HepG2 (cell line): Measurements from ENCODE around the gene C14orf132. TPM values are rescaled to one million over a fixed set of nuclear protein-coding genes. Genes with fewer than 3 reads are reported as not detected.

Experiments used
- ATAC-seq: fragments of 200-7000 bp; cut with Tn5 transposase; 3 replicates; pipeline ENCODE4 v1.9.1; 2020; ENCODE audit warnings: mild to moderate bottlenecking, moderate library complexity
- BruUV-seq: library from RNA; stranded (reverse); fragments of 400-500 nt; replicated peaks from 2 replicates; lab custom pipeline; 2021; lab: Mats Ljungman, UMichigan
- CTCF ChIA-PET: fragments of 300-600 bp; formaldehyde crosslinking; extraction: SDS; loops from one replicate; lab custom pipeline; 2021; ENCODE audit warnings: low total read pairs, inconsistent platforms, low intra/inter-chr PET ratio; lab: Yijun Ruan, JAX
- POLR2A ChIA-PET: fragments of 350-600 bp; sonication (Branson Sonifier 250); formaldehyde crosslinking; loops from one replicate; lab custom pipeline; 2020; ENCODE audit warnings: antibody characterized with exemption, inconsistent platforms; lab: Yijun Ruan, JAX
- DNase-seq: peaks from one replicate; pipeline ENCODE4 v3.0.0-alpha.2; 2015; ENCODE audit warnings: low spot score
- FAIRE-seq: peaks from 3 replicates; lab custom pipeline; 2011; peaks lifted over from hg19 to GRCh38; lab: Jason Lieb, UNC
- H2AFZ ChIP-seq: one replicate; pipeline ENCODE4 v1.6.1; 2011; ENCODE audit warnings: low read length, inconsistent platforms
- H3K27ac ChIP-seq: fragments of 300-600 bp; 3 replicates; pipeline ENCODE4 v1.8.0; 2011; ENCODE audit warnings: mixed run types, mild to moderate bottlenecking, mixed read lengths, low read length, inconsistent platforms; ENCODE audit not compliant: insufficient read depth; ENCODE audit errors: extremely low read length
- H3K27me3 ChIP-seq, 2 experiments: fragments of 200-600 bp in 1 of 2; 2 replicates in 1 of 2; 3 replicates in 1 of 2; pipeline versions ENCODE4 v1.6.0 to v1.8.0; 2011; ENCODE audit warnings: low read length in 2 of 2, mild to moderate bottlenecking in 2 of 2, moderate library complexity in 2 of 2, inconsistent platforms in 1 of 2; ENCODE audit not compliant: insufficient read depth in 2 of 2, control insufficient read depth in 1 of 2
- H3K36me3 ChIP-seq, 2 experiments: fragments of 200-600 bp in 1 of 2; replicated peaks in 1 of 2; 2 replicates in 1 of 2; 3 replicates in 1 of 2; pipeline versions ENCODE4 v1.5.1 to v1.8.0; 2011; ENCODE audit warnings: low read length in 2 of 2, inconsistent platforms in 1 of 2; ENCODE audit not compliant: insufficient read depth in 2 of 2, control insufficient read depth in 1 of 2
- H3K4me1 ChIP-seq: 2 replicates; pipeline ENCODE4 v1.5.1; 2012; ENCODE audit warnings: low read length, inconsistent platforms; ENCODE audit not compliant: insufficient read depth
- H3K4me2 ChIP-seq: 2 replicates; pipeline ENCODE4 v1.6.0; 2011; ENCODE audit warnings: low read depth, low read length, inconsistent platforms
- H3K4me3 ChIP-seq, 3 experiments: fragments of 200-600 bp in 1 of 3; sonication (generic), shearing (Covaris generic) in 1 of 3; replicated peaks in 1 of 3; 2 replicates each; pipeline ENCODE4 v1.5.1; 2011 to 2016; ENCODE audit warnings: low read length in 3 of 3, inconsistent platforms in 2 of 3, low read depth in 2 of 3, mild to moderate bottlenecking in 2 of 3, control low read depth in 1 of 3, mixed read lengths in 1 of 3; ENCODE audit not compliant: insufficient read depth in 1 of 3
- H3K79me2 ChIP-seq: one replicate; pipeline ENCODE4 v1.6.1; 2011; ENCODE audit warnings: low read length, inconsistent platforms; ENCODE audit not compliant: insufficient read depth
- H3K9ac ChIP-seq: 2 replicates; pipeline ENCODE4 v1.6.0; 2011; ENCODE audit warnings: mild to moderate bottlenecking, low read depth, low read length, inconsistent platforms; ENCODE audit not compliant: insufficient read depth
- H3K9me3 ChIP-seq: 2 replicates; pipeline ENCODE4 v1.5.1; 2012; ENCODE audit warnings: mild to moderate bottlenecking, low read length
- H4K20me1 ChIP-seq: 2 replicates; pipeline ENCODE4 v1.6.0; 2011; ENCODE audit warnings: inconsistent platforms, mild to moderate bottlenecking, low read length, moderate library complexity; ENCODE audit not compliant: insufficient read depth
- ETV6 ChIP-seq: sonication (generic); formaldehyde crosslinking; conservative IDR thresholded peaks from 2 replicates; pipeline ENCODE4 v1.4.0; 2020; ENCODE audit warnings: missing genetic modification reagents
- FOSL1 ChIP-seq: sonication (generic); formaldehyde crosslinking; IDR thresholded peaks from 2 replicates; pipeline ENCODE4 v1.9.0; 2021; ENCODE audit warnings: missing genetic modification reagents, borderline replicate concordance
- GTF3A ChIP-seq: sonication (generic); formaldehyde crosslinking; conservative IDR thresholded peaks from 2 replicates; pipeline ENCODE4 v1.4.0; 2020; ENCODE audit warnings: mild to moderate bottlenecking, missing genetic modification reagents
- HOXA3 ChIP-seq: sonication (generic); formaldehyde crosslinking; IDR thresholded peaks from 2 replicates; pipeline ENCODE4 v1.5.0; 2020; ENCODE audit warnings: missing genetic modification reagents
- KDM2A ChIP-seq: sonication (generic); formaldehyde crosslinking; IDR thresholded peaks from 2 replicates; pipeline ENCODE4 v1.4.0; 2020; ENCODE audit warnings: low read depth, missing genetic modification reagents, borderline replicate concordance
- PHF5A ChIP-seq: IDR thresholded peaks from one replicate; pipeline ENCODE4 v1.6.1; 2018; ENCODE audit warnings: low read depth, missing genetic modification reagents; ENCODE audit not compliant: unreplicated experiment
- SOX5 ChIP-seq: IDR thresholded peaks from 2 replicates; pipeline ENCODE4 v1.6.1; 2016; ENCODE audit warnings: borderline replicate concordance
- ZFP37 ChIP-seq: sonication (generic); formaldehyde crosslinking; IDR thresholded peaks from 2 replicates; pipeline ENCODE4 v1.4.0; 2020; ENCODE audit warnings: missing genetic modification reagents, borderline replicate concordance
- ZNF317 ChIP-seq: sonication (generic); formaldehyde crosslinking; IDR thresholded peaks from 2 replicates; pipeline ENCODE4 v1.5.0; 2020; ENCODE audit warnings: mild to moderate bottlenecking, missing genetic modification reagents
- ZNF354B ChIP-seq: sonication (generic); formaldehyde crosslinking; IDR thresholded peaks from 2 replicates; pipeline ENCODE4 v1.8.0; 2022; ENCODE audit warnings: mild to moderate bottlenecking, missing genetic modification reagents
- ZNF383 ChIP-seq: sonication (generic); formaldehyde crosslinking; IDR thresholded peaks from 2 replicates; pipeline ENCODE4 v1.4.0; 2020; ENCODE audit warnings: missing genetic modification reagents, mild to moderate bottlenecking, borderline replicate concordance
- ZNF724P ChIP-seq: sonication (generic); formaldehyde crosslinking; IDR thresholded peaks from 2 replicates; pipeline ENCODE4 v1.8.0; 2022; ENCODE audit warnings: missing genetic modification reagents, borderline replicate concordance
- ZNF782 ChIP-seq: sonication (generic); formaldehyde crosslinking; IDR thresholded peaks from 2 replicates; pipeline ENCODE4 v1.4.0; 2020; ENCODE audit warnings: missing genetic modification reagents, mild to moderate bottlenecking, borderline replicate concordance
- ZNF792 ChIP-seq: IDR thresholded peaks from 2 replicates; pipeline ENCODE4 v1.6.1; 2016
- WGBS: methylation state at CpG from one replicate; pipeline ENCODE4 v1.1.6; 2017; ENCODE audit warnings: low lambda C conversion rate; 5-methylcytosine and 5-hydroxymethylcytosine counted together
- in situ Hi-C: cut with HindIII; loops from 2 replicates; pipeline ENCODE4 v1.10.0; 2017; ENCODE audit warnings: low pct_unique_long_range_greater_than_20kb; ENCODE audit not compliant: extremely low pct_ligation_motif_present
- intact Hi-C: fragments of 100-400 bp; cut with micrococcal nuclease; formaldehyde crosslinking; loops from one replicate; pipeline ENCODE4 v1.10.0; 2022; ENCODE audit not compliant: unreplicated experiment
- polyA plus RNA-seq, 8 experiments: library from polyadenylated mRNA; depleted of rRNA in 3 of 8; stranded (reverse) in 7 of 8; unstranded in 1 of 8; fragments of >200 nt; fragmentation: Illumina TruSeq in 4 of 8; extraction: Trizol in 4 of 8; gene quantifications; 2 replicates each; pipeline versions ENCODE4 v1.2.1 to v1.2.3, GENCODE V29; 2011 to 2016; ENCODE audit warnings: low read depth in 4 of 8, missing spikeins in 1 of 8, mixed read lengths in 1 of 8; ENCODE audit not compliant: insufficient read depth in 1 of 8
- total RNA-seq, 5 experiments: library from RNA; depleted of rRNA; stranded (reverse); fragments of >200 nt; fragmentation: Illumina TruSeq; extraction: Trizol; gene quantifications; 2 replicates each; pipeline ENCODE4 v1.2.3, GENCODE V29; 2016; ENCODE audit warnings: low read depth in 1 of 5
- TF ChIP-seq, protein P1 (sequence below): sonication (generic); formaldehyde crosslinking; IDR thresholded peaks from 2 replicates; pipeline ENCODE4 v1.4.0; 2020; ENCODE audit warnings: low read depth, mild to moderate bottlenecking, missing genetic modification reagents
- TF ChIP-seq, protein P2 (sequence below): sonication (generic); formaldehyde crosslinking; IDR thresholded peaks from 2 replicates; pipeline ENCODE4 v1.4.0; 2020; ENCODE audit warnings: mild to moderate bottlenecking, missing genetic modification reagents, borderline replicate concordance
- TF ChIP-seq, protein P3 (sequence below): sonication (generic); formaldehyde crosslinking; IDR thresholded peaks from 2 replicates; pipeline ENCODE4 v1.4.0; 2020; ENCODE audit warnings: mild to moderate bottlenecking, missing genetic modification reagents
- TF ChIP-seq, protein P4 (sequence below): fragments of 450-650 bp; IDR thresholded peaks from 2 replicates; pipeline ENCODE4 v1.6.1; 2017

C14orf132 gene
- total and polyA plus RNA-seq, 2 of the 13 experiments (the other 11 are each of a cell fraction or from before 2014, with no cell fraction given) = 0.13 to 0.15 TPM

DNA sequence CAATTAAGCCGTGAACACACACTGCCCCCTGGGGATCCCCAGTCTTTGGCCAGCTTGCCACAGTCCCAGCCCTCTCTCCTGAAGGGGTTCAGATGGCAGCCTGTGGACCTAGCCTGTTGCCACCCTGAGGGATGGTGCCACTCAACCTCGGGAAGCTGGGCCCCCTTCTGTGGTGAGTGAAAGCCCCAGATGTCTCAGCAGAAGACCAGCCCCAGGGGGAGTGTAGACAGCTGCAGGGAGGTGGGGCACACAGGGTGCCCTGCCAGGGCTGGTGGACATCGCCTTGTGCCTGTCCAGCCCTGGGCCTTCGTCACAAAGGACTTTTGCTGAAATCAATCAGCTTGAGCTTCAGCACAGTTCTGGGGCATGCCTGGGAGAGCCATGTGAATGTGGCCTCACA is 32.4 kb downstream of the C14orf132 start (continued):
- TF ChIP-seq FOSL1 (CRISPR knock-in tag) = no peak
- TF ChIP-seq ZNF724P = no peak
- TF ChIP-seq ZNF383 = no peak

DNA sequence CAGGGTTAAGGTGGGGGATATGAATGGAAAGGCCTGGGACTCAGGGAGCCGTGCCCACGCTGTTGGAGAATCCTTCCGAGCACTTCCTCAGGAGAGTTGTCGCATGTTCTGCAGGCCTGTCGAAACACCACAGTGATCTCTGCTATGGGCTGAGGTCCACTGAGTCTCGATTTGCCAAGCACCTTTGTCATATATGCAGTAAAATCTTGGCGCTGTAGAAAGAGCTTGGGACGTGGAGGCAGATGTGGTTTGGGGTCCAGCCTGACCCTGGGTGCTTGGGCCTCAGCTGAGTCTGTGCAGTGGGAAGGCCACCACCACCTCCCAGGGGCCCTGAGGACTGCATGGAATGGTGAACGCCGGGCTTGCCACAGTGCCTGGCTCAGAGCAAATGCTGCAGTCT is 32.9 kb downstream of the C14orf132 start:
- Histone ChIP-seq H3K4me1 (no peaks in the 10 kb centered on the region), H3K9ac (no peak overlapping the region), H2AFZ (no peak overlapping the region), H3K9me3 (no peaks in the 10 kb centered on the region), H3K27me3 (peaks cover 2 to 8% of the 10 kb centered on the region in 2 experiments; a peak in 3 of 5 replicates), H3K4me3 (no peak overlapping the region), H3K27ac (no peak overlapping the region), H3K4me2 (no peak overlapping the region), H3K79me2 (no peaks in the 10 kb centered on the region), H4K20me1 (no peaks in the 10 kb centered on the region), H3K36me3 (no peaks in the 10 kb centered on the region)
- WGBS = 42% methylated on average over 10 of the region's 10 CpGs
- DNase-seq (no peak), FAIRE-seq (no peak), ATAC-seq (no peak)
- intact Hi-C loops (no loop called here), in situ Hi-C loops (no loop called here)
- ChIA-PET POLR2A (no interaction called here), CTCF (no interaction called here)
- no TSS peak for BruUV-seq
- TF ChIP-seq PHF5A (CRISPR knock-in tag) (no peak), KDM2A (CRISPR knock-in tag) (no peak), ZNF792 (no peak), HOXA3 (CRISPR knock-in tag) (no peak), ETV6 (CRISPR knock-in tag) (no peak), ZNF354B (no peak), ZNF782 (CRISPR knock-in tag) (no peak), SOX5 (CRISPR knock-in tag) (no peak), ZFP37 (CRISPR knock-in tag) (no peak), ZNF317 (CRISPR knock-in tag) (no peak), GTF3A (CRISPR knock-in tag) (no peak)
- TF ChIP-seq, protein P1, sequence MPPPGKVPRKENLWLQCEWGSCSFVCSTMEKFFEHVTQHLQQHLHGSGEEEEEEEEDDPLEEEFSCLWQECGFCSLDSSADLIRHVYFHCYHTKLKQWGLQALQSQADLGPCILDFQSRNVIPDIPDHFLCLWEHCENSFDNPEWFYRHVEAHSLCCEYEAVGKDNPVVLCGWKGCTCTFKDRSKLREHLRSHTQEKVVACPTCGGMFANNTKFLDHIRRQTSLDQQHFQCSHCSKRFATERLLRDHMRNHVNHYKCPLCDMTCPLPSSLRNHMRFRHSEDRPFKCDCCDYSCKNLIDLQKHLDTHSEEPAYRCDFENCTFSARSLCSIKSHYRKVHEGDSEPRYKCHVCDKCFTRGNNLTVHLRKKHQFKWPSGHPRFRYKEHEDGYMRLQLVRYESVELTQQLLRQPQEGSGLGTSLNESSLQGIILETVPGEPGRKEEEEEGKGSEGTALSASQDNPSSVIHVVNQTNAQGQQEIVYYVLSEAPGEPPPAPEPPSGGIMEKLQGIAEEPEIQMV (CRISPR knock-in tag) = no peak
- TF ChIP-seq, protein P2, sequence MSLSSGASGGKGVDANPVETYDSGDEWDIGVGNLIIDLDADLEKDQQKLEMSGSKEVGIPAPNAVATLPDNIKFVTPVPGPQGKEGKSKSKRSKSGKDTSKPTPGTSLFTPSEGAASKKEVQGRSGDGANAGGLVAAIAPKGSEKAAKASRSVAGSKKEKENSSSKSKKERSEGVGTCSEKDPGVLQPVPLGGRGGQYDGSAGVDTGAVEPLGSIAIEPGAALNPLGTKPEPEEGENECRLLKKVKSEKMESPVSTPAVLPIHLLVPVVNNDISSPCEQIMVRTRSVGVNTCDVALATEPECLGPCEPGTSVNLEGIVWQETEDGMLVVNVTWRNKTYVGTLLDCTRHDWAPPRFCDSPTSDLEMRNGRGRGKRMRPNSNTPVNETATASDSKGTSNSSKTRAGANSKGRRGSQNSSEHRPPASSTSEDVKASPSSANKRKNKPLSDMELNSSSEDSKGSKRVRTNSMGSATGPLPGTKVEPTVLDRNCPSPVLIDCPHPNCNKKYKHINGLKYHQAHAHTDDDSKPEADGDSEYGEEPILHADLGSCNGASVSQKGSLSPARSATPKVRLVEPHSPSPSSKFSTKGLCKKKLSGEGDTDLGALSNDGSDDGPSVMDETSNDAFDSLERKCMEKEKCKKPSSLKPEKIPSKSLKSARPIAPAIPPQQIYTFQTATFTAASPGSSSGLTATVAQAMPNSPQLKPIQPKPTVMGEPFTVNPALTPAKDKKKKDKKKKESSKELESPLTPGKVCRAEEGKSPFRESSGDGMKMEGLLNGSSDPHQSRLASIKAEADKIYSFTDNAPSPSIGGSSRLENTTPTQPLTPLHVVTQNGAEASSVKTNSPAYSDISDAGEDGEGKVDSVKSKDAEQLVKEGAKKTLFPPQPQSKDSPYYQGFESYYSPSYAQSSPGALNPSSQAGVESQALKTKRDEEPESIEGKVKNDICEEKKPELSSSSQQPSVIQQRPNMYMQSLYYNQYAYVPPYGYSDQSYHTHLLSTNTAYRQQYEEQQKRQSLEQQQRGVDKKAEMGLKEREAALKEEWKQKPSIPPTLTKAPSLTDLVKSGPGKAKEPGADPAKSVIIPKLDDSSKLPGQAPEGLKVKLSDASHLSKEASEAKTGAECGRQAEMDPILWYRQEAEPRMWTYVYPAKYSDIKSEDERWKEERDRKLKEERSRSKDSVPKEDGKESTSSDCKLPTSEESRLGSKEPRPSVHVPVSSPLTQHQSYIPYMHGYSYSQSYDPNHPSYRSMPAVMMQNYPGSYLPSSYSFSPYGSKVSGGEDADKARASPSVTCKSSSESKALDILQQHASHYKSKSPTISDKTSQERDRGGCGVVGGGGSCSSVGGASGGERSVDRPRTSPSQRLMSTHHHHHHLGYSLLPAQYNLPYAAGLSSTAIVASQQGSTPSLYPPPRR (CRISPR knock-in tag) = no peak
- TF ChIP-seq, protein P3, sequence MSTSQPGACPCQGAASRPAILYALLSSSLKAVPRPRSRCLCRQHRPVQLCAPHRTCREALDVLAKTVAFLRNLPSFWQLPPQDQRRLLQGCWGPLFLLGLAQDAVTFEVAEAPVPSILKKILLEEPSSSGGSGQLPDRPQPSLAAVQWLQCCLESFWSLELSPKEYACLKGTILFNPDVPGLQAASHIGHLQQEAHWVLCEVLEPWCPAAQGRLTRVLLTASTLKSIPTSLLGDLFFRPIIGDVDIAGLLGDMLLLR = no peak
- TF ChIP-seq, protein P4, sequence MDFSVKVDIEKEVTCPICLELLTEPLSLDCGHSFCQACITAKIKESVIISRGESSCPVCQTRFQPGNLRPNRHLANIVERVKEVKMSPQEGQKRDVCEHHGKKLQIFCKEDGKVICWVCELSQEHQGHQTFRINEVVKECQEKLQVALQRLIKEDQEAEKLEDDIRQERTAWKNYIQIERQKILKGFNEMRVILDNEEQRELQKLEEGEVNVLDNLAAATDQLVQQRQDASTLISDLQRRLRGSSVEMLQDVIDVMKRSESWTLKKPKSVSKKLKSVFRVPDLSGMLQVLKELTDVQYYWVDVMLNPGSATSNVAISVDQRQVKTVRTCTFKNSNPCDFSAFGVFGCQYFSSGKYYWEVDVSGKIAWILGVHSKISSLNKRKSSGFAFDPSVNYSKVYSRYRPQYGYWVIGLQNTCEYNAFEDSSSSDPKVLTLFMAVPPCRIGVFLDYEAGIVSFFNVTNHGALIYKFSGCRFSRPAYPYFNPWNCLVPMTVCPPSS = no peak
